Epithelial cell of esophagus (primary cell): Measurements from ENCODE around the gene AFDN.

ENCODE experiments used
- DNase-seq: peaks from one replicate; pipeline ENCODE4 v3.0.0; 2010; ENCODE audit warnings: low read depth
- H3K4me3 ChIP-seq: 2 replicates; pipeline ENCODE4 v1.5.1; 2011; ENCODE audit warnings: mild to moderate bottlenecking, low read length, control low read depth
- CTCF ChIP-seq: IDR thresholded peaks from 2 replicates; pipeline ENCODE4 v1.5.1; 2011; ENCODE audit warnings: low read depth, mild to moderate bottlenecking, low read length, control low read depth, inconsistent platforms; ENCODE audit not compliant: insufficient read depth; ENCODE audit errors: missing control alignments

Gene AFDN

DNA sequence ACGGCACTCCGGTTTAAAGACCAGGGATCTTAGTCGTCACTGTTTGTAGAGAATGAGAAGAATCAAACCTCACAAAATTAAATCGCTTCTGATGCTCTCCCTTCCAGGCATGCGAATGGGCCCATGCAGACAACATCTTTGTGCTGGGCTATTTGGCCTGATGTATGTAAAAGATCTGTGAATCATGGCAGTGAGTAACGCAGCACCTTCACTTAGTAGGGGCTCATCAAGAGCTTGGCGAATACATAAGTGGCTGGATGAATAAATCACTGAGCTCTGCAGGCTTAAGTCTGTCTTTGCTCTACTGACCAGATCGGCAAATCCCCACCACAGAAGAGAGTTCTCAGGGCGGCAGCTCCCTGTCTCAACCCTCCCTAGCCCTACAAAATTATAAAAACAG is 44.8 kb upstream of the AFDN start:
- H3K4me3 ChIP-seq: no peak overlapping the region
- TF ChIP-seq CTCF: no peak
- no peak for DNase-seq

- no peak overlapping the region for H3K4me3 ChIP-seq
- no peak for DNase-seq
- no peak for TF ChIP-seq CTCF
Observed at GRCh38 chr6:167782698-167783517, 43.8 kb upstream of the AFDN start.

- no peak for DNase-seq
- H3K4me3 ChIP-seq: no peak overlapping the region
- no peak for TF ChIP-seq CTCF
Observed at GRCh38 chr6:167786853-167787675, 39.6 kb upstream of the AFDN start.

- no peak for TF ChIP-seq CTCF
- no peak for DNase-seq
- H3K4me3 ChIP-seq: no peak overlapping the region
Observed at GRCh38 chr6:167787896-167788562, 38.7 kb upstream of the AFDN start.

DNA sequence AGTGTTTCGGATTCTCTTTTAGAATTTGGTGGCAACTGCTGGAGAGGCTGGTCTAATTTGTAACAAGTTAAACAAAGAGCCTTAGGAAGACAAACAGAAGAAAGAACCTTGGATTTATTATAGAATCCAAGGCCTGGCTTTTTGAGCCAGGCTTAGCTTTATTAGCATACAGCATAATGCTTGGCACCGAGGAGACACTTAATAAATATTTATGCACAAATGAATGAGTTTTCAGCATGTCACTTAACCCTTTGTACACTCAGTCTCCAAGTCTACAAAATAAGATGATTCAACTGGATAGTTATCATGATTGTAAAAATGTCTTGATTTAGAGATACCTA is 38.2 kb upstream of the AFDN start:
- no peak for TF ChIP-seq CTCF
- no peak for DNase-seq
- no peak overlapping the region for H3K4me3 ChIP-seq

DNA sequence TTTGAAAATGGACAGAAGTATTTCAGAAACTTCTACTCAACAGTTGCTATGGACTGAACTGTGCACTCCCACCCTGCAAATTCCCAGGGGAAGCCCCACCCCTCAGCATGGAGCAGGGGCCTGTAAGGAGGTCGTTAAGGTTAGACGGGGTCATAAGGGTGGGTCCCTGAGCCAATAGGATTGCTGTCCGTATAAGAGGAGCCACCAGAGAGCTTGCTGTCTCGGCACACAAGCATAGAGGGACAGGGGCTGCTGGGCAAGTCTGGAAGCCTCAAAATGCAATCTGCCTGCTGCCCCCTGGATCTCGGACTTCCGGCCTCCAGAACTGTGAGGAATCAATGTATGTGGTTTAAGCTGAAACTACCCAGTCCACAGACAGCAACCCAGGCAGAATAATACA is 37.4 kb upstream of the AFDN start:
- DNase-seq: no peak
- TF ChIP-seq CTCF: no peak
- H3K4me3 ChIP-seq: no peak overlapping the region
